Trophoblast cell (in vitro differentiated cells and primary cell): ENCODE results near the gene SMIM12.

ENCODE experiments used
- DNase-seq, 2 donors: peaks; one replicate each; pipeline ENCODE4 v3.0.0-alpha.2; 2016
- H2AFZ ChIP-seq: 2 replicates; pipeline ENCODE4 v1.6.1; 2013; ENCODE audit warnings: low read length, moderate library complexity, mild to moderate bottlenecking; ENCODE audit not compliant: insufficient read depth, poor library complexity
- H2AK5ac ChIP-seq: 2 replicates; pipeline ENCODE4 v1.6.1; 2013; ENCODE audit warnings: mild to moderate bottlenecking, low read length
- H2BK120ac ChIP-seq: 2 replicates; pipeline ENCODE4 v1.6.1; 2013; ENCODE audit warnings: low read length, mild to moderate bottlenecking, moderate library complexity; ENCODE audit not compliant: insufficient read depth, poor library complexity
- H2BK12ac ChIP-seq: 2 replicates; pipeline ENCODE4 v1.6.1; 2013; ENCODE audit warnings: mild to moderate bottlenecking, low read length, moderate library complexity
- H2BK5ac ChIP-seq: 2 replicates; pipeline ENCODE4 v1.6.1; 2013; ENCODE audit warnings: low read length, low read depth, moderate library complexity, mild to moderate bottlenecking; ENCODE audit not compliant: poor library complexity
- H3K14ac ChIP-seq: 2 replicates; pipeline ENCODE4 v1.6.1; 2013; ENCODE audit warnings: mild to moderate bottlenecking, low read length
- H3K18ac ChIP-seq: 2 replicates; pipeline ENCODE4 v1.6.1; 2013; ENCODE audit warnings: mild to moderate bottlenecking, low read length
- H3K23ac ChIP-seq: 2 replicates; pipeline ENCODE4 v1.6.1; 2013; ENCODE audit warnings: low read length
- H3K27ac ChIP-seq: 2 replicates; pipeline ENCODE4 v1.5.1; 2013; ENCODE audit warnings: low read depth, mild to moderate bottlenecking, inconsistent platforms, low read length, moderate library complexity
- H3K27me3 ChIP-seq: 2 replicates; pipeline ENCODE4 v1.6.1; 2013; ENCODE audit warnings: inconsistent platforms, mild to moderate bottlenecking, low read length, moderate library complexity; ENCODE audit not compliant: insufficient read depth
- H3K36me3 ChIP-seq, 2 experiments: 1 replicate in 1 of 2; 2 replicates in 1 of 2; pipeline ENCODE4 v1.6.1; 2013; ENCODE audit warnings: low read length in 2 of 2, mild to moderate bottlenecking in 2 of 2, moderate library complexity in 1 of 2; ENCODE audit not compliant: insufficient read depth in 2 of 2, control insufficient read depth in 1 of 2
- H3K4ac ChIP-seq: 2 replicates; pipeline ENCODE4 v1.6.1; 2013; ENCODE audit warnings: low read depth, mild to moderate bottlenecking, low read length, moderate library complexity
- H3K4me1 ChIP-seq, 2 experiments: 1 replicate in 1 of 2; 2 replicates in 1 of 2; pipeline ENCODE4 v1.6.1; 2013; ENCODE audit warnings: low read length in 2 of 2, mild to moderate bottlenecking in 2 of 2, moderate library complexity in 1 of 2; ENCODE audit not compliant: insufficient read depth in 2 of 2, control insufficient read depth in 1 of 2
- H3K4me2 ChIP-seq: 2 replicates; pipeline ENCODE4 v1.6.1; 2013; ENCODE audit warnings: inconsistent platforms, mild to moderate bottlenecking, low read length, moderate library complexity
- H3K4me3 ChIP-seq: 2 replicates; pipeline ENCODE4 v1.5.1; 2013; ENCODE audit warnings: mild to moderate bottlenecking, low read depth, low read length, inconsistent platforms
- H3K79me1 ChIP-seq: one replicate; pipeline ENCODE4 v1.6.1; 2013; ENCODE audit warnings: low read length
- H3K79me2 ChIP-seq: 2 replicates; pipeline ENCODE4 v1.6.1; 2013; ENCODE audit warnings: low read length, mild to moderate bottlenecking; ENCODE audit not compliant: control insufficient read depth, insufficient read depth, poor library complexity
- H3K9ac ChIP-seq: 2 replicates; pipeline ENCODE4 v1.6.1; 2013; ENCODE audit warnings: mild to moderate bottlenecking, low read length
- H3K9me3 ChIP-seq: 2 replicates; pipeline ENCODE4 v1.6.1; 2013; ENCODE audit warnings: low read depth, mild to moderate bottlenecking, control low read depth, inconsistent platforms, low read length; ENCODE audit not compliant: insufficient read depth
- H4K12ac ChIP-seq: 2 replicates; pipeline ENCODE4 v1.6.1; 2013; ENCODE audit warnings: low read depth, mild to moderate bottlenecking, low read length, moderate library complexity
- H4K8ac ChIP-seq: 2 replicates; pipeline ENCODE4 v1.6.1; 2013; ENCODE audit warnings: low read depth, mild to moderate bottlenecking, low read length, moderate library complexity
- H4K91ac ChIP-seq: one replicate; pipeline ENCODE4 v1.6.1; 2013; ENCODE audit warnings: low read depth, mild to moderate bottlenecking, low read length, moderate library complexity
- WGBS: extraction: QIAGEN DNeasy Blood & Tissue Kit; methylation state at CpG from one replicate; pipeline ENCODE4 v1.1.7; 2013; ENCODE audit warnings: missing lambda C conversion rate; ENCODE audit not compliant: insufficient read length, insufficient coverage; ENCODE audit errors: extremely low coverage; 5-methylcytosine and 5-hydroxymethylcytosine counted together

The SMIM12 gene

GRCh38 chr1:34884961-34885360 lies 25.4 kb upstream of the SMIM12 start:
- Histone ChIP-seq H3K23ac (no peak overlapping the region), H3K14ac (no peak overlapping the region), H3K9ac (no peak overlapping the region), H4K12ac (no peak overlapping the region), H3K4me1 (peaks cover 2 to 7% of the 10 kb centered on the region in 2 experiments), H3K9me3 (peaks cover 4% of the 10 kb centered on the region), H2AFZ (no peak overlapping the region), H2BK5ac (no peak overlapping the region), H3K79me2 (no peaks in the 10 kb centered on the region), H4K8ac (no peak overlapping the region), H3K79me1 (no peaks in the 10 kb centered on the region), H3K4me2 (no peak overlapping the region), H3K36me3 (no peaks in the 10 kb centered on the region), H2BK120ac (no peak overlapping the region), H3K18ac (no peak overlapping the region), H2BK12ac (no peak overlapping the region), H3K27me3 (peaks cover 17% of the 10 kb centered on the region), H3K27ac (no peak overlapping the region), H3K4me3 (no peak overlapping the region), H3K4ac (no peak overlapping the region), H2AK5ac (no peak overlapping the region), H4K91ac (no peak overlapping the region)
- WGBS = no CpG with 5 or more reads among the region's 19 CpGs
- peak in 1 of 2 donors; percentile 4 for DNase-seq

GRCh38 chr1:34884536-34884935 lies 25.0 kb upstream of the SMIM12 start:
- H3K36me3 ChIP-seq = no peaks in the 10 kb centered on the region
- no peak overlapping the region for H4K8ac ChIP-seq
- H2AK5ac ChIP-seq = no peak overlapping the region
- no peak overlapping the region for H2BK120ac ChIP-seq
- no peak overlapping the region for H4K91ac ChIP-seq
- no peak for DNase-seq
- no peak overlapping the region for H4K12ac ChIP-seq
- H2BK5ac ChIP-seq = no peak overlapping the region
- H3K27me3 ChIP-seq = peaks cover 17% of the 10 kb centered on the region
- no peak overlapping the region for H2AFZ ChIP-seq
- peaks cover 4% of the 10 kb centered on the region for H3K9me3 ChIP-seq
- no peak overlapping the region for H3K27ac ChIP-seq
- no CpG with 5 or more reads among the region's 3 CpGs for WGBS
- H3K14ac ChIP-seq = no peak overlapping the region
- H3K23ac ChIP-seq = no peak overlapping the region
- H3K4me2 ChIP-seq = no peak overlapping the region
- no peaks in the 10 kb centered on the region for H3K79me2 ChIP-seq
- no peak overlapping the region for H3K4ac ChIP-seq
- no peak overlapping the region for H2BK12ac ChIP-seq
- H3K4me1 ChIP-seq = peaks cover 2 to 7% of the 10 kb centered on the region in 2 experiments
- H3K18ac ChIP-seq = no peak overlapping the region
- H3K9ac ChIP-seq = no peak overlapping the region
- H3K79me1 ChIP-seq = no peaks in the 10 kb centered on the region
- no peak overlapping the region for H3K4me3 ChIP-seq

GRCh38 chr1:34879230-34879629 lies 19.7 kb upstream of the SMIM12 start:
- no peak overlapping the region for H3K4ac ChIP-seq
- no peaks in the 10 kb centered on the region for H3K79me2 ChIP-seq
- H2AFZ ChIP-seq = no peak overlapping the region
- no peak overlapping the region for H3K14ac ChIP-seq
- H3K79me1 ChIP-seq = no peaks in the 10 kb centered on the region
- H4K91ac ChIP-seq = no peak overlapping the region
- H3K9ac ChIP-seq = no peak overlapping the region
- H3K4me1 ChIP-seq = no peaks in the 10 kb centered on the region
- H3K23ac ChIP-seq = no peak overlapping the region
- H2AK5ac ChIP-seq = no peak overlapping the region
- H3K4me3 ChIP-seq = no peak overlapping the region
- no peak overlapping the region for H2BK120ac ChIP-seq
- peak in 1 of 2 donors; percentile 24 for DNase-seq
- no peak overlapping the region for H3K27ac ChIP-seq
- no peaks in the 10 kb centered on the region for H3K27me3 ChIP-seq
- H4K12ac ChIP-seq = no peak overlapping the region
- H3K9me3 ChIP-seq = no peaks in the 10 kb centered on the region
- H3K4me2 ChIP-seq = no peak overlapping the region
- no peaks in the 10 kb centered on the region for H3K36me3 ChIP-seq
- no peak overlapping the region for H2BK5ac ChIP-seq
- no peak overlapping the region for H4K8ac ChIP-seq
- no CpG with 5 or more reads among the region's 9 CpGs for WGBS
- H2BK12ac ChIP-seq = no peak overlapping the region
- H3K18ac ChIP-seq = no peak overlapping the region

GRCh38 chr1:34876406-34876805 lies 16.9 kb upstream of the SMIM12 start:
- no peaks in the 10 kb centered on the region for H3K79me2 ChIP-seq
- no peaks in the 10 kb centered on the region for H3K79me1 ChIP-seq
- no peak overlapping the region for H3K27ac ChIP-seq
- DNase-seq = no peak
- no peak overlapping the region for H3K14ac ChIP-seq
- H4K12ac ChIP-seq = no peak overlapping the region
- H2BK12ac ChIP-seq = no peak overlapping the region
- no peak overlapping the region for H3K9ac ChIP-seq
- no peak overlapping the region for H2AK5ac ChIP-seq
- H2BK120ac ChIP-seq = no peak overlapping the region
- no CpG with 5 or more reads among the region's 7 CpGs for WGBS
- no peaks in the 10 kb centered on the region for H3K36me3 ChIP-seq
- H3K4me2 ChIP-seq = no peak overlapping the region
- H3K9me3 ChIP-seq = no peaks in the 10 kb centered on the region
- H3K4me1 ChIP-seq = no peaks in the 10 kb centered on the region
- no peak overlapping the region for H2BK5ac ChIP-seq
- H3K23ac ChIP-seq = no peak overlapping the region
- no peak overlapping the region for H3K4ac ChIP-seq
- no peaks in the 10 kb centered on the region for H3K27me3 ChIP-seq
- no peak overlapping the region for H2AFZ ChIP-seq
- no peak overlapping the region for H3K18ac ChIP-seq
- H3K4me3 ChIP-seq = no peak overlapping the region
- no peak overlapping the region for H4K8ac ChIP-seq
- H4K91ac ChIP-seq = no peak overlapping the region
